HG02763 (cell line): ENCODE results near the gene ABCB4.
"Not testable (repeated sequence)": the region's sequence is repeated elsewhere in the genome, so short reads cannot be mapped to it uniquely, and the experiment has no call there.

Source experiments
- ATAC-seq: cut with Tn5 transposase; IDR thresholded peaks from one replicate; pipeline ENCODE4 v1.9.1; 2021; ENCODE audit warnings: mild to moderate bottlenecking, moderate library complexity; ENCODE audit not compliant: unreplicated experiment

ABCB4 gene

DNA sequence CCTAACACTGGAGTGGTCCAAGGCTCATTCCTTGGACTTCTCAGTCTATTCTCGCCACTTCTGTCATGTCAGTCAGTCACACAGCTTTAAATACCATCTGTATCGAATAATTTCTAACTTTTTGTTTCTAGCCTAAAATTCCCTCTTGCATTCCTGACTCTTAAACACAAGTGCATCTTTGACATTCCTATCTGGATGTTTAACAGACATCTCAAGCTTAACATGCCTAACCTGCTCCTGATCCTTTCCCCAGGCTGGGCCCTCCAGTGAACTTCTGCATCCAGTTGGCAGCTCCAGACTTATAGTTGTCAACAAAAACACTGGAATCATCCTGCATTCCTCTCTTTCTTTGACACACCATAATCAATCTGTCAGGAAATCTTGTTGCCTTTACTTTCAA is 4.5 kb upstream of the ABCB4 start:
- no peak for ATAC-seq

- ATAC-seq = no peak
Measured at GRCh38 chr7:87476179-87476557, 688 bp upstream of the ABCB4 start.

DNA sequence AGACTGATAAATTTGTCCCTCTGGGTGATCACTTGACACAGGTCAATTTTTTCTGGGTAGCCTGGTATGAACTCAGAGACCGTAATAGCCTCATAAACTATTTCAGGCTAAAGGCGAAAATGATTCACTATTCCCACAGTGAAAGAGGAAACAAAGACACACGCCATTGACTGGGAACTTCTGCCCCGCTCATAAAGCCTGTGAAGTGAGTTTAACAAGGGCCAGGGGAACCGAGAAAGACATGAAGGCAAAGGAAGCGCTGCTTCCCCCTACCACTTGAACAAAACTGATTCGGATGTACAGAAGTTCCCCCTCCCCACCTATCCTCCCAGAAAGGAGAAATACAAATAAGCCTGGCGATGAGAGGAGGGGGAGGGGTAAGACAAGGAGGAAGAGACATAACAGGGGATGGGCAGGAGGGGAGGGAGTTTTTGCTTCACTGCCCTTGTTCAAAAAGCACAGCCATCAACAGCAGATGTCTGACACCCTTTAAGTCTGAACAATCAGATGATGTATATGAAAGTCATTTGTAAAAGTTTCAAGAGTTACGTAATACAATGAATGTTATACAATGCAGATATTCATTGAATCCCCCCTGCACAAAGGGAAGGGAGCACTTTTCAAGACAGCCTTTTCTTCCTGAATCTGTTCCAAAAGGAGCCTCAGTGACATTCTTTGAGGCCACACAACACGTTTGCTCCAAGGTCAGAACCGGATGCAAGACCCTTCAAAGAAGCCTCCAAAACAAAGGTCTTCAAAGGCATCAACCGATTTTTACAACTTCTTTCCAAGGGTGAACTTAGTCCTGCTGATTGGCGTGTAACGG is 734 bp downstream of the ABCB4 start:
- peak; percentile 78 for ATAC-seq

GRCh38 chr7:87473986-87474385 is 1.5 kb downstream of the ABCB4 start:
- no peak for ATAC-seq

DNA sequence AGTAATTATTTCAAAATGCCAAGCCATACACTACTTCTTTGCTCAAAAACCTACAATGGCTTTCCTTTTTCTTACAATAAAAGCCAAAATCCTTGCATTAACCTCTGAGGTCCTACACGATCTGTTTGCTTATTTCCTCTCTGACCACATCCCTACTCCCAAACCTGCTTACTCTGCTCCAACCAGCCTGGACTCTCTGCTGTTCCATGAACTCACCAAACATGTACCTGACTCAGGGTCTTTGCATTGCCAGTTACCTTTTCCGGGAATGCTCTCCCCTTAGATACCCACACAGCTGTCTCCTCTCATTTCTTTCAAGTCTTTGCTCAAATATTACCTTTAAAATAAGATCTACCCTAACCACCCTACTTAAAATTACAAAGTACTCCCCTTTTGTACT is 2.3 kb downstream of the ABCB4 start:
- ATAC-seq = no peak

DNA sequence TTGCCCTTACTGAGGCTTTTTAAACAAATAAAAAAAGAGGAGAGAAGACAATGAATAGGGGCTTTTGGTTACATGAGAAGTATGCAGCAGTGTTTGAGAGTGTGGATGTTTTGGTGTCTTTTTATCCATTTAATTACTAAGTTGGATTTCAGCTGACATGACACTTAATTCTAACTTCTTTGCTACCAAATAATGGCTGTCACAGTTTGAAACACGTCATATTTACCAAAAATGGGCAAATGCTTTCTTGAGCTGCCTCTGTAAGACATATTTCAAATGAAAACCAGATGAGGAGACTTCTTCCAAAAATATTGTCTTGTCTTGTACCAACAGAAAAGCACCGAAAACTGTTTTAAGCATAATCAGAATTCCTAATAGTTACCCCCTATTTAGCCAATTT is 4.0 kb downstream of the ABCB4 start:
- no peak for ATAC-seq

- ATAC-seq = not testable (repeated sequence)
Measured at GRCh38 chr7:87469204-87469603, 6.3 kb downstream of the ABCB4 start.

- not testable (repeated sequence) for ATAC-seq
Measured at GRCh38 chr7:87465534-87465880, 10.0 kb downstream of the ABCB4 start.

- ATAC-seq = not testable (repeated sequence)
Measured at GRCh38 chr7:87464830-87465533, 10.5 kb downstream of the ABCB4 start.

GRCh38 chr7:87463982-87464381 is 11.5 kb downstream of the ABCB4 start:
- ATAC-seq = no peak

DNA sequence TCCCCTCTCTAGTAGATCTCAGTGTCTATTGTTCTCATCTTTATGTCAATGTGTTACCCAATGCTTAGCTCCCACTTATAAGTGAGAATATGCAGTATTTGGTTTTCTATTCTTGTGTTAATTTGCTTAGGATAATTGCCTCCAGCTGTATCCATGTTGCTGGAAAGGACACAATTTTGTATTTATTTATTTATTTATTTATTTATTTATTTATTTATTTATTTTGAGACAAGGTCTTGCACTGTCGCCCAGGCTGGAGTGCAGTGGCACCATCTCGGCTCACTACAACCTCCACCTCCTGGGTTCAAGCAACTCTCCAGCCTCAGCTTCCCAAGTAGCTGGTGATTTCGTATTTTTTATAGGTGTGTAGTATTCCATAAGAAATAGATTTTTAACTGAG is 15.0 kb downstream of the ABCB4 start:
- ATAC-seq = not testable (repeated sequence)

DNA sequence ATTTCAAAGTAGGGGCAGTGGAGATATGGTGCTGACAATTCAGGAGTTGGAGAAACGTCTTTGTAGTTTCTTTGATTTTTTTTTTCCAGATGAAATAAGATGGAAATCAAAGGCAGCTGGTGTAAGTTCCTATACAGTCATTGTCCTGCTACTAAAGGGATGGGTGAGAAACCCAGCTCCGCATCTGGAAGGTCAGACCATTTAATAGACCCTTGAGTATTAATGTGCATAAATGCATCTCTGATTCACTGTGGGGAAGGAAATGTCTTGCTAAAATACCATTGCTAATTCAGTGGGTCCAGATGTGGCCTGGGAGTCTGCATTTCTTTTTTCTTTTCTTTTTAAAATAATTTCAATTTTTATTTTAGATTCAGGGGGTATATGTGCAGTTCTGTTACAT is 15.5 kb downstream of the ABCB4 start:
- ATAC-seq = no peak

DNA sequence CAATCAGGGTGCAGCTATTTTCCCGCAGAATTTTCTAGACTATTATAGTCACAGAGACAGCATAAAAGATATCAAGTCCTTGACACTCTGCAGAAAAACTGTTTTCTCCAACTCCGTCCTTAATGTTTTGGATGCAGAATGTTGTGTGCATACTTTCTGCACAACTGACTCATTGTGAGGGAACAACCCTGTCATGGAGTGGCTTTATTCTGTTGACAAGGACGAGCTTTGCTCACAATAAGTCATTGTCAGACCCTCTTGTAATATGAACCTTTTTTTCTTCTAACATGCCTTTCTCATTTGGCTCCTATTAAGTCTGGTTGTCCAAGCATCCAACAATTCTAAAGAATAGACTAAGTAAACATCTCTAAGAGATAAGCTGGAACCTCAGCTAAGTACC is 17.3 kb downstream of the ABCB4 start:
- no peak for ATAC-seq

GRCh38 chr7:87456247-87456646 is 19.2 kb downstream of the ABCB4 start:
- no peak for ATAC-seq

DNA sequence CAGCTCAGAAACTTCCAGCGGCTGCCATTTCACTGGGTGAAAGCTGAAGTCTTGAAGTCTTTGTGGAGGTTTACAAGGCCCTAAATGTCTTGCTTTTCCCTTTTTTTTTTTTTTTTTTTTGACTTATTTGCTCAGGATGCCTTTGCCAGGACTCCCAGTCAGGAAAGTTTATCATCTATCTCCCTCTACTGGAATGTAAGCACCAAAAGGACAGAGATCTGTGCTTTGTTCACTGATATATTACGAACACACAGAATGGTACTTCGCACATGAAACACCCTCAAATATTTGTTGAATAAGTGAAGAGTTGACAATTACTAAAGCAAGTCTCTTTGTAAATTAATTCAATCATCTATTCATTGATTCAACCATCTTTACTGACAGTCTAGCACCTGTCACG is 23.2 kb downstream of the ABCB4 start:
- no peak for ATAC-seq

DNA sequence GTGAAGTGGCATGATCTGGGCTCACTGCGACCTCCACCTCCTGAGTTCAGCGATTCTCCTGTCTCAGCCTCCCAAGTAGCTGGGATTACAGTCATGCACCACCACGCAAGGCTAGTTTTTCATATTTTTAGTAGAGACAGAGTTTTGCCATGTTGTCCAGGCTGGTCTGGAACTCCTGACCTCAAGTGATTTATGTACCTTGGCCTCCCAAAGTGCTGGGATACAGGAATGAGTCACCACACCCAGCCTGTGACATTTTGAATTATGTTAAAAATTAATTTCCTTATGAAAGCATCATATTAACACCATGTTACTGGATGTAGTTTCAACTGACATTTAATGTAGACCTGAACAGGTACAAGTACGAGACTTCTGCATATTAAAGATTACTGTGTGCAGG is 24.3 kb downstream of the ABCB4 start:
- no peak for ATAC-seq

GRCh38 chr7:87450706-87451105 is 24.8 kb downstream of the ABCB4 start:
- no peak for ATAC-seq

DNA sequence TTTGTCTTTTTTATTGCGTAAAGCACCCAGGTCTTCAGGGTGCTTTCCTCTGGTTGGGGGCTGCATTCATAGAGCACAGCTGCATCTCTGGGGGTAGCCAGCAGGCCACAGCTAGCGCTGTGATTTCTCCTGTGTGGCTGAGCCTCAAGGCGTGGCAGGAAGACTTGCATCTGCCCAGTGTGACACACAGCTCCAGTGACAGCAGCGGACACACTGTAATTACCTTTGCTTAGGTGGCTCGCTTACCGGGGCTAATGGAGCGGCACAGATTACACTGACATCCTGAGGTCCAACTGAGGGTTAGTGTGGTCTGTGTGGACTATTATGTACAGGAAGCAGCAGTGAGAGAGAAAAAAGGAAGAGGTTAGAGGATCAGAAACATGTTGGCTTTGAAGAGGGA is 27.1 kb downstream of the ABCB4 start:
- ATAC-seq = no peak

- ATAC-seq = no peak
Measured at GRCh38 chr7:87447116-87447635, 28.3 kb downstream of the ABCB4 start.

- ATAC-seq = peak; percentile 95
Measured at GRCh38 chr7:87445897-87446296, 29.6 kb downstream of the ABCB4 start.

GRCh38 chr7:87435546-87435945 is 39.9 kb downstream of the ABCB4 start:
- no peak for ATAC-seq

DNA sequence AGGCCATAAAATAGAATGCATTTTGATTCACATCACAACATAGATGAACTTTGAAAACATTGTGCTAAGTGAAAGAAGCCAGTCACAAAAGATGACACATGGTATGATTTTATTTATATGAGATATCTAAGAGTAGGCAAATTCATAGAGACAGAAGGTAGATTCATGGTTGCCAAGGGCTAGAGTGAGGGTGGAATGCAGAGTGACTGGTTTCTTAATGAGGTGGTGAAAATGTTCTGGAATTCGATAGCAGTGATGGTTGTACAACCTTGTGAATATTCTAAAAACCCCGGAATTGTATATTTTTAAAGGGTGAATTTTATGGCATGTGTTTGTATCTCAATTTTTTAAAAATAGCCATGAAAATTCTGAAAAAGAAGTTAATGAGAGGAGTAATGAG is 42.9 kb downstream of the ABCB4 start:
- ATAC-seq = no peak
